Activated CD8-positive, alpha-beta memory T cell treated with anti-CD3 and anti-CD28 coated beads, Interleukin-2, amount 50 U/mL, for 24 hours (primary cell): ENCODE measurements around the gene SAMD8.

Experiments
- DNase-seq: peaks from one replicate; pipeline ENCODE4 v3.0.0-alpha.2; 2020; ENCODE audit errors: extremely low read depth

Gene SAMD8

GRCh38 chr10:75111365-75111906 is at the start of gene SAMD8:
Gene SAMD8, plus strand, starts transcription at chr10:75111656. Its CDS starts 38,873 bp downstream, at chr10:75150529.
- peak; percentile 91 for DNase-seq

DNA sequence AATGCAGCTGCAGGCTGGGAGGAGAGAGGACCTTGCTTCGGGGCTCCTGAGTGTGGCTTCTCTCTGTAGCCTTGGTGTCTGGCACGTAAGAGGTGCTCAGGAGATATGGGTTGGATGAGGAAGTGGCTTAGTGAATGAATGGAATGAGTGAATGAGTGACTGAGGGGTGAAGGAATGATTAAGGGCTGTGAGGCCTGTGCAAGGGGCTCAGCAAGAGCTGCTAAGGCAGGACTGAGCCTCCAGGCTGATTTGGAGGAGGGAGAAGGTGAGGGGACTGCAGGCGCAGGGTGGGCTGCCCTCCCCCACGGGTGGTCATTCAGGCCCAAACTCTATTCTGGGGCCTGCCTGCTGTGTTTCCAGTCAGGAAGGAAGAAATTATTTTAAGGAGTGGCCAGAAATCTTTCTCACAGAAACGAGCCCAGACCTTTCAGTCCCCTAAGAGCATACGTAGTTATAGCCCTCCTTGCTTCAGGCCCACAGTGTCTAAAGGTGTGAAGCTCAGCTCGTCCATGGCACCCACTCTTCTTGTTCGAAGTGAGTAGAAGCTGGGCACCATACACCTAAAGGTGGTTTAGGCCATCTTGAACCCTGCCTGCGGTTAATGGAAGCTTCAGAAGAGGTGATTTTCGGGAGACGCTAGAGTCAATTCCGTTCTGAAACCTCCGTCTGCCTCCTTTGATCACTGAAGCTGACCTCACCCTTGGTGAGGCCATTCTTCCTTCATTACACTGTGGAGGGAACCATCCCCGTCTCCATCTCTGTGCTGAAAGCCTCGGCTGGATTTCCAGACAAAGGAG is 49.5 kb upstream of the SAMD8 start:
- no peak for DNase-seq

DNA sequence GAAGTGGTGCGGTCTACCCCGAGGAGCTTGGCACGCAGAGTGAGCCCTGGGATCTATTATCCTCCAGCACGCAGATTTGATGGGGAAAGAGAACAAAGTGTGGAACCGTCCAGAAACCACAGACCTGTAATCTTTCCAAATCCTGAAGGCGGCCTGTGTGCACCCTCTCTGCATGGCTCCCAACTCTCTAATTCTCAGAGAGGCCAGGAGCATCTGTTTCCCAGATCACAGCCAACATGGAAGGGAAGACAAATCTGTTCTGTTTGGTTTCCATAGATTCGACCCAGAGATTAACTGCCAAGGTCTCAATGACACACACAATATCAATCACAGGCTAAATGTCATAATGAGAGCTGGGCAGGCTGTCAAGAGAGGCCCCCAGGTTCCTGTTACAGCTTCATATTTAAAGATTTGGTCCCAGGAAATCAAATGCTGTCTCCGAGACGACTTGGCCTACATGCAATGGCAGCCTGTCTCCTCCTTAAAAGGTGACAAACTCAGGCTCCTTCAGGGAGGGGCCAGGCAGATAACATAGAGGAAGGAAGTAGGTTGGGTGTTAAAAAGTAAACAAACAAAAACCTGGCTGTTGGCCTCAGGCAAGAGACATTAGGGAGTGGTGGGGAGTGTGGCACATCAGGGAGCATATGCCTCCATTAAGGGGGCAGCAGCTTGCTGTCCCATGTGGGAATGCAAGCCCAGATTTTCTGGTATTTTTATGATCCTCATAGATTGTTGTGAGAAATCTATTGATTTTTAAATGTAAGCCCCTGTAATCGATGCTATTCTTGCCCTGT is 48.8 kb upstream of the SAMD8 start:
- no peak for DNase-seq

DNA sequence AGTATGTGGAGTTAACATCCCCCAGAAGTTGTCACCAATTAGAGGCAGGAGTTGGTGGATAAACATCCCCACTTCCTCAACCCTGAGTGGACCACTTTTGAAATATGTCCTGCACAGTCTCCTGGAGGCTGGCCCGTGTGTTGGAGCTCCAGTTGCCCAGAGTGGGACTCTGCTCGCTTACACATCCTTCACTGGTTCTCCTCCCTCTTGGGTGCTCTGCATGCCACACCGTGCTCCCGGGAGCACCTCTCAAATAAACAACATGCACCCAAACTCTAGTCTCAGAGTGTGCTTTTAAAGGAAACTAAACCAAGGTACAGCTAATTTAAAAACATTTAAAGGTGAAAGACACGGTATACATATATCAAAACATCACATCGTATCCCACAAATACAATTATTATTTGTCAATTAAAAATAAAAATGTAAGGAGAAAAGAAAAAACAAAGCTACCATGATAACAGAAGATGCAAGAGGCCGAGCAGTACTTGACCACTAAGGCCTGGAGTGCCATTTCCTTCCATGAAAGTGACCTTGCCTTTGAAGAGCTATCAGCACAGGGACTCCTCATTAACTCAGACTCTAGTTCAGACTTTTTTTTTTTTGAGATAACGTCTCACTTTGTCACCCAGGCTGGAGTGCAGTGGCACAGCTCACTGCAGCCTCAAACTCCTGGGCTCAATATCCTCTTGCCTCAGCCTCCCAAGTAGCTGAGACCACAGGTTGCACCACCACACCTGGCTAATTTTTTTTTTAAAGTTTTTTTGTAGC is 47.8 kb upstream of the SAMD8 start:
- no peak for DNase-seq

- DNase-seq, result no peak
These were observed 46.4 kb upstream of the SAMD8 start for GRCh38 chr10:75065076-75065475.

- no peak for DNase-seq
These were observed 45.2 kb upstream of the SAMD8 start for GRCh38 chr10:75066271-75066670.

DNA sequence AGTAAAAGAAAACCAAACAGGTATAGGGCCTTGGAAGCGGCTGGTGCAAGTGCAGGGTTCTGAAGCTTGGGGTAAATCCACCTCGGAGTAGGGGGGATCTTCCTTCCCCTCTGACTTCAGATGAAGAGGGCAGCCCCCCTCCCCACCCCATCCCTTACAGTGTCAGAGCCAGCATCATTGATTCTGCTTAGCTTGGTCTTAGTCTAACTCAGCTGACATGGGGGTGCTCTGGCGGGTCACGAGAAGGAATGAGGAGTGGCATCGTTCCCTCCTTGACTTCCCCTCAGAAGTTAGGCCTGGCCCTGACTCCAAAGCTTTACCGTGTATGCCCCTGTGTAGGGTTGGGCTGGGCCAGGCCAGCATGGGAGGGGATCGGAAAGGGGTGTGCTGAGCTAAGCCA is 44.2 kb upstream of the SAMD8 start:
- no peak for DNase-seq

- no peak for DNase-seq
These were observed 42.9 kb upstream of the SAMD8 start for GRCh38 chr10:75068523-75068922.

- DNase-seq, result no peak
These were observed 41.0 kb upstream of the SAMD8 start for GRCh38 chr10:75070476-75070875.

GRCh38 chr10:75070961-75071428 is 40.5 kb upstream of the SAMD8 start:
- no peak for DNase-seq

- DNase-seq, result no peak
These were observed 39.7 kb upstream of the SAMD8 start for GRCh38 chr10:75071756-75072155.

DNA sequence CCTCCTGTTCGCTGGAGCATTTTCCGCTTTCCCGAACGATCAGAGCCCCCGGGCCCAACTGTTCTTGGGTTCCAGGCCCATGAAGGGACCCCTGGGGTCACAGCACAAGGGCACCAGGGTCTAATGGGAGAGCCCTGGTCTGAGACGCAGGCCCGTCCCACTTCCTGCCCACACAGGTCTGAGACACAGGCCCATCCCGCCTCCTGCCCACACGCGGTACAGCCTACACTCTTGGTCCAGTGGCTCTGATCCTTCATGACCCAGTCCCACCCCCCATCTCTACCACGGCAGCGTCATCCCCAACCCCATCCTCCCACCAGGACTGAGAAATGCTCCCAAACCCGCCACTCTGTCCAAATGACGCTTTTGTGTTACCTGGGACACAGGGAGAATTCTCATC is 38.7 kb upstream of the SAMD8 start:
- DNase-seq, result no peak

DNA sequence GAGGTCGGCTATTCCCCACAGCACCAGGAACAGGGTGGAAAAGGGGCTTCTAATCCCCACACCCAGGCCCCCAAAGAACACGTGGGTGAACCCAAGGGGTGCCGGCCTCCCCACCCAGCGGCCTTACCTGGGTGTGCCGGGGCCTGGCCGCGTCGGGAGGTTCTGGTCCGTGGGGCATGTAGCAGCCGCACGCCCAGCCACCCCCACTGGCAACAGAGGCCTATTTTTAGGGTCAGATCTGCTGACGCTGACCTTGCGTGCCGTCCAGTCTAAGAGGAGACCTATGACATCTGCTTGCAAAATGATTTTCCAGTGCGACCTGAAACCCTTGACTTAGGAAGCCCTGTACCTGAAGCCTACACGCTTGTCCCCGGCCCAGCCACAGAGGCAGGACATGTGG is 38.0 kb upstream of the SAMD8 start:
- no peak for DNase-seq

GRCh38 chr10:75074711-75075445 is 36.6 kb upstream of the SAMD8 start:
- no peak for DNase-seq

- DNase-seq, result no peak
These were observed 35.1 kb upstream of the SAMD8 start for GRCh38 chr10:75076348-75076747.

DNA sequence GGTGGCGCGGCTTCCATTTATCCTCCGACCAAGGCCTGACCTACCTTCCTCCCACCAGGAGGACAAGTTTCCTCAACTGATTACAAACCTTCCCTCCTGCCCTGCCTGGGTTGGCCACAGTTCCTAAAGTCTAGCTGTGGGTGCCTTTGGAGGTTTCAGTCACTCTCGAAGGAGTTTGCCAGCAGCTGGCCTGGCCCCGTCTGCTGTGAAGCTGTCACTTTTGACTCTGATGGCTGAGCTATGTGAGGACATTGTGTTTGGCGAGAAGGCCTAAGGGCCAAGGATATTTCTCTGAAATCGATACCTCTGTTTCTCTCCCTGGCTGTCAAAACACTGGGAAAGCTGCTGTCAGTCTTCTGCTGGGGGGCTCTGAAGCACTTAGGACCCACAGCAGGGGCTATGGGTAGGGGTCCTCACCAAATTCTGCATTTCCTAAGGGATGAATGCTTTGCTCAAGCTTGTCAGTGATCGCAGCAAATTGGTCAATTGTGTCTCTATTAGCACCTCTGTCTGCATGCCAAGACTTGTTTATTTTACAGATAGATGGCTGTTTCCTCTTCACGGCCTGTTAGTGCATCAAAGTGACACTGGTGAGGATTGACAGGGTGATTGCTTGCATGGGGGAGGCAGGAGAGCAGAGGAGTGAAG is 31.9 kb upstream of the SAMD8 start:
- DNase-seq, result no peak

DNA sequence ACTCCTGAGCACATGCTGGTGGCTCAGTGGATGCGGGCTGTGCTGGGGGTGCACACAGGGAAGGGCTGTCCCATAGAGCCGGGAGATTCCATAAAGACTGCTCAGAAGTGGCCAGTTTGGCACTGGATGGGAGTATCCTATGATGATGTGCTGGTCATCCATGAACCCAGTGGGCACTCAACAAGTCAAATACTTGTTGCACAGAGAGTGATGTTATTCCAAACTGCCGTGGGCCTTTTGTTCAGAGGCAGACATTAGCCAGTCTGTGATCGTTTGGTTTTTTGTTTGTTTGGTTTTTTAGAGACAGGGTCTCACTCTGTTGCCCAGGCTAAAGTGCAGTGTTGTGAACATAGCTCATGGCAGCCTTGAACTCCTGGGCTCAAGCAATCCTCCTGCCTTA is 30.9 kb upstream of the SAMD8 start:
- DNase-seq, result no peak

DNA sequence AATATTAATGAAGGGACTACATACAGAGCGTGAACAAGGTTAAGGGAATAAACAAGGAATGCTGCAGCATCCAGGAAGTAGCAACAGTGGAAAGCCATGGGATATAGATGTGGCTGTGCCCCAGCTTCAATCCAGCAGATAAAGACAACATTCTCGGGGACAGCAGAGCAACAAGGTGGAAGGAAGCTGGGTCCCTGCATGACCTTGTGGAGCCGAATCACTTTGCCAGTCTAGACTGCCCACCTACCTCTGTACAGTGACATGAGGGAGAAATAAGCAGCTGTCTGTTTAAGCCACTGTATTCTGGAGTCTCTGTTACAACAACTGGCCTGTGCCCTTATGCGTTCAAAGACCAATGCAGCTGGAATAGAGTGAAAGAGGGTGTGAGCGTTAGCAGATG is 30.1 kb upstream of the SAMD8 start:
- no peak for DNase-seq

- DNase-seq, result no peak
These were observed 27.3 kb upstream of the SAMD8 start for GRCh38 chr10:75083972-75084833.
